Upper lobe of left lung (tissue), 4 donors: Measurements from ENCODE around the gene AGXT.

ENCODE experiments used
- EP300 ChIP-seq, 4 donors: sonication (generic); formaldehyde crosslinking; IDR thresholded peaks; one replicate each; pipeline ENCODE4 v1.5.1; 2017; ENCODE audit warnings: antibody characterized with exemption in 4 of 4, control low read depth in 2 of 4
- POLR2A ChIP-seq, 4 donors: fragments of 450-650 bp; IDR thresholded peaks; one replicate each; pipeline ENCODE4 v1.5.1; 2016 to 2017; ENCODE audit warnings: antibody characterized with exemption in 4 of 4, mild to moderate bottlenecking in 2 of 4
- POLR2AphosphoS5 ChIP-seq, 2 donors: sonication (generic); formaldehyde crosslinking; IDR thresholded peaks; one replicate each; pipeline ENCODE4 v1.5.1; 2017; ENCODE audit warnings: antibody characterized with exemption in 2 of 2
- TF ChIP-seq, protein P1 (sequence below), 6 experiments: fragments of 450-650 bp in 4 of 6; fragments of 200-600 bp in 2 of 6; sonication (generic) in 2 of 6; IDR thresholded peaks; one replicate each; pipeline ENCODE4 v1.5.1; 2016 to 2019; ENCODE audit warnings: antibody characterized with exemption in 6 of 6

GRCh38 chr2:240833724-240834285, 34.8 kb upstream of the AGXT start:
- TF ChIP-seq, protein P1, sequence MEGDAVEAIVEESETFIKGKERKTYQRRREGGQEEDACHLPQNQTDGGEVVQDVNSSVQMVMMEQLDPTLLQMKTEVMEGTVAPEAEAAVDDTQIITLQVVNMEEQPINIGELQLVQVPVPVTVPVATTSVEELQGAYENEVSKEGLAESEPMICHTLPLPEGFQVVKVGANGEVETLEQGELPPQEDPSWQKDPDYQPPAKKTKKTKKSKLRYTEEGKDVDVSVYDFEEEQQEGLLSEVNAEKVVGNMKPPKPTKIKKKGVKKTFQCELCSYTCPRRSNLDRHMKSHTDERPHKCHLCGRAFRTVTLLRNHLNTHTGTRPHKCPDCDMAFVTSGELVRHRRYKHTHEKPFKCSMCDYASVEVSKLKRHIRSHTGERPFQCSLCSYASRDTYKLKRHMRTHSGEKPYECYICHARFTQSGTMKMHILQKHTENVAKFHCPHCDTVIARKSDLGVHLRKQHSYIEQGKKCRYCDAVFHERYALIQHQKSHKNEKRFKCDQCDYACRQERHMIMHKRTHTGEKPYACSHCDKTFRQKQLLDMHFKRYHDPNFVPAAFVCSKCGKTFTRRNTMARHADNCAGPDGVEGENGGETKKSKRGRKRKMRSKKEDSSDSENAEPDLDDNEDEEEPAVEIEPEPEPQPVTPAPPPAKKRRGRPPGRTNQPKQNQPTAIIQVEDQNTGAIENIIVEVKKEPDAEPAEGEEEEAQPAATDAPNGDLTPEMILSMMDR (IDR thresholded peaks at IDR 0.05), result no peak
- TF ChIP-seq POLR2AphosphoS5 (IDR thresholded peaks at IDR 0.05) (no peak), POLR2A (IDR thresholded peaks at IDR 0.05) (no peak), EP300 (IDR thresholded peaks at IDR 0.05) (no peak)
